Caco-2 (cell line): ENCODE measurements around the gene ZNF75A. TPM values are rescaled to one million over a fixed set of nuclear protein-coding genes. Genes with fewer than 3 reads are reported as not detected.
A peak's percentile ranks its signal among the peaks of the same experiment; 100 is the strongest.
"Not testable (repeated sequence)": the region's sequence is repeated elsewhere in the genome, so short reads cannot be mapped to it uniquely, and the experiment has no call there.

ENCODE experiments used
- BruUV-seq: library from RNA; stranded (reverse); fragments of 400-500 nt; replicated peaks from 2 replicates; lab custom pipeline; 2021; lab: Mats Ljungman, UMichigan
- CTCF ChIA-PET: fragments of 300-600 bp; sonication (Branson Sonifier 250); formaldehyde crosslinking; loops from one replicate; lab custom pipeline; 2022; ENCODE audit warnings: antibody characterized with exemption; lab: Charles Lee
- POLR2A ChIA-PET: fragments of 300-600 bp; sonication (Branson Sonifier 250); formaldehyde crosslinking; loops from one replicate; lab custom pipeline; 2022; ENCODE audit warnings: antibody characterized with exemption; lab: Charles Lee
- DNase-seq, 2 experiments: peaks; one replicate each; pipeline versions ENCODE4 v3.0.0 to v3.0.0-alpha.2; 2020 to 2022
- H3K27me3 ChIP-seq: replicated peaks from 2 replicates; pipeline ENCODE4 v1.6.0; 2011; ENCODE audit warnings: low read length; ENCODE audit not compliant: control insufficient read depth, insufficient read depth
- H3K36me3 ChIP-seq: 2 replicates; pipeline ENCODE4 v1.5.1; 2011; ENCODE audit warnings: low read length; ENCODE audit not compliant: control insufficient read depth, insufficient read depth
- H3K4me1 ChIP-seq: fragments of 250-450 bp; sonication (Bioruptor Pico); 2 replicates; pipeline ENCODE4 v1.5.1; 2020; ENCODE audit warnings: mild to moderate bottlenecking
- H3K4me3 ChIP-seq: 2 replicates; pipeline ENCODE4 v1.5.1; 2011; ENCODE audit warnings: low read depth, mild to moderate bottlenecking, control low read depth, low read length
- H3K9me3 ChIP-seq: fragments of 250-450 bp; sonication (Bioruptor Pico); 2 replicates; pipeline ENCODE4 v1.5.1; 2020; ENCODE audit warnings: mild to moderate bottlenecking, moderate library complexity
- H3K27ac Mint-ChIP-seq: one replicate; pipeline ENCODE4 v1.8.0; 2022; ENCODE audit warnings: mixed read lengths; ENCODE audit not compliant: unreplicated experiment
- H3K27me3 Mint-ChIP-seq: one replicate; pipeline ENCODE4 v1.8.0; 2022; ENCODE audit warnings: mixed read lengths; ENCODE audit not compliant: insufficient read depth, unreplicated experiment
- H3K36me3 Mint-ChIP-seq: one replicate; pipeline ENCODE4 v1.8.0; 2022; ENCODE audit warnings: mild to moderate bottlenecking, mixed read lengths; ENCODE audit not compliant: insufficient read depth, unreplicated experiment
- H3K4me1 Mint-ChIP-seq: one replicate; pipeline ENCODE4 v1.8.0; 2022; ENCODE audit warnings: low read depth, mixed read lengths; ENCODE audit not compliant: unreplicated experiment
- H3K4me3 Mint-ChIP-seq: one replicate; pipeline ENCODE4 v1.8.0; 2022; ENCODE audit warnings: mild to moderate bottlenecking, moderate library complexity, mixed read lengths; ENCODE audit not compliant: unreplicated experiment
- H3K9me3 Mint-ChIP-seq: one replicate; pipeline ENCODE4 v1.8.0; 2022; ENCODE audit warnings: mixed read lengths; ENCODE audit not compliant: unreplicated experiment
- CTCF ChIP-seq, 2 experiments: fragments of 200-600 bp in 1 of 2; IDR thresholded peaks; 1 replicate in 1 of 2; 2 replicates in 1 of 2; pipeline versions ENCODE4 v1.5.1 to v1.8.0; 2011 to 2022; ENCODE audit warnings: antibody characterized with exemption in 1 of 2, control low read depth in 1 of 2, inconsistent platforms in 1 of 2, low read depth in 1 of 2, low read length in 1 of 2, mild to moderate bottlenecking in 1 of 2, moderate library complexity in 1 of 2; ENCODE audit not compliant: insufficient read depth in 1 of 2, severe bottlenecking in 1 of 2, unreplicated experiment in 1 of 2
- intact Hi-C: fragments of 100-400 bp; cut with micrococcal nuclease; formaldehyde crosslinking; loops from one replicate; pipeline ENCODE4 v1.10.0; 2022; ENCODE audit not compliant: unreplicated experiment
- total RNA-seq: library from RNA; stranded (reverse); gene quantifications from 2 replicates; pipeline ENCODE4 v1.2.3, GENCODE V29; 2022

Gene ZNF75A
- total RNA-seq, 1 experiment from 2014 or later: 29.1 TPM

- H3K4me1 Mint-ChIP-seq, POLR2A ChIA-PET, H3K4me3 Mint-ChIP-seq, H3K4me3 ChIP-seq, H3K9me3 ChIP-seq, H3K36me3 ChIP-seq, H3K4me1 ChIP-seq, H3K36me3 Mint-ChIP-seq, DNase-seq, CTCF ChIA-PET, BruUV-seq, H3K9me3 Mint-ChIP-seq, H3K27me3 ChIP-seq, H3K27me3 Mint-ChIP-seq, H3K27ac Mint-ChIP-seq, intact Hi-C loops: not testable (repeated sequence)
Measured at GRCh38 chr16:3271281-3271680, 34.0 kb upstream of the ZNF75A start.

DNA sequence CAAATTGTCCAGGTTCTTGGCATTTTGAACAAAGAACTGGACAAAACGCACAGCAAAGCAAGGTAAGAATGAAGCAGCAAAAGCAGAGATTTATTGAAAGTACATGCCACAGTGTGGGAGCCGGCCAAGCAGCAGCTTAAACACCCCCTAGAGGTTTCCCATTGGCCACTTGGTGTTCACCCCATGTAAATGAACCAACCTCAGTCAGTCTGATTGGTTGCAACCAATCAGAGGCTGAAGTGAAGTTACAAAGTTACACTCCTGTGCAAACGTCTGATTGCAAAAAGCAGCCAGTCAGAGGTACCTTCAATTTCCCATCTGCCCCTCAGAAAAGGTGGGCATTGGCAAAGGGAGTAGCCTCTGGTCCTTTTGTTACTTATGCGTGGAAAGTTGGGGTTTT is 30.8 kb upstream of the ZNF75A start:
- Mint-ChIP-seq H3K36me3 (no peaks in the 10 kb centered on the region), H3K4me3 (no peak overlapping the region), H3K27me3 (no peaks in the 10 kb centered on the region), H3K4me1 (no peaks in the 10 kb centered on the region), H3K27ac (no peak overlapping the region), H3K9me3 (no peaks in the 10 kb centered on the region)
- ChIA-PET POLR2A (interaction anchor here (0.6 kb wide), 1 partner anchor 8 kb away, joined by 3 read pairs; no protein-coding TSS in a partner anchor), CTCF (no interaction called here)
- peak; percentile 51 to 59 for DNase-seq
- Histone ChIP-seq H3K36me3 (no peaks in the 10 kb centered on the region), H3K27me3 (no peaks in the 10 kb centered on the region), H3K9me3 (no peaks in the 10 kb centered on the region), H3K4me1 (0 out of 2 replicates have a peak, but pooled peaks cover 5% of the 10 kb centered on the region), H3K4me3 (no peak overlapping the region)
- BruUV-seq: no TSS peak
- intact Hi-C loops: no loop called here
- TF ChIP-seq CTCF (IDR thresholded peaks at IDR 0.05; ENCODE audit: insufficient read depth in 1 of 2, low read depth in 1 of 2, low read length in 1 of 2, severe bottlenecking in 1 of 2, unreplicated experiment in 1 of 2): no peak

DNA sequence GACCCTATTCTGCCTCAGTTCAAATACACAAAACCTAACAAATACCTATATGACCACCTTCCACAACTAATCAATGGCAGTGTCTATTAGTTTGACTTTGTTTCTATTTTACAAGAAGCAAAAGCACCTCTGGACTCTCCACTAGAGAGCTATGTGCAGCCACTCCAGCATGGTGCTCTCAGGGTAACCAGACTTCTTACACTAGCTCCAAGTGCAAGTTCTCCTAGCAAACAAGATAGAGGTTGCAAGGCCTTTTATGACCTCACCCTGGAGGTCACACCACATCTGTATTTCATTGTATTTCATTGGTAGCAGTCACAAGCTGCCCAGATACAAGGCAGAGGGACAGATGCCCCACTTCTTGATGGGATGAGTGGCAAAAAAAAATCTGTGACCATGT is 30.4 kb upstream of the ZNF75A start:
- Mint-ChIP-seq H3K27ac (no peak overlapping the region), H3K4me1 (no peaks in the 10 kb centered on the region), H3K9me3 (no peaks in the 10 kb centered on the region), H3K4me3 (no peak overlapping the region), H3K36me3 (no peaks in the 10 kb centered on the region), H3K27me3 (no peaks in the 10 kb centered on the region)
- 0 out of 2 replicates have a peak, but pooled peaks cover 5% of the 10 kb centered on the region for H3K4me1 ChIP-seq
- DNase-seq: no peak
- no peaks in the 10 kb centered on the region for H3K9me3 ChIP-seq
- H3K36me3 ChIP-seq: no peaks in the 10 kb centered on the region
- POLR2A ChIA-PET: no interaction called here
- no peak overlapping the region for H3K4me3 ChIP-seq
- no TSS peak for BruUV-seq
- no peaks in the 10 kb centered on the region for H3K27me3 ChIP-seq
- intact Hi-C loops: no loop called here
- CTCF ChIA-PET: no interaction called here
- TF ChIP-seq CTCF (IDR thresholded peaks at IDR 0.05; ENCODE audit: insufficient read depth in 1 of 2, low read depth in 1 of 2, low read length in 1 of 2, severe bottlenecking in 1 of 2, unreplicated experiment in 1 of 2): no peak

DNA sequence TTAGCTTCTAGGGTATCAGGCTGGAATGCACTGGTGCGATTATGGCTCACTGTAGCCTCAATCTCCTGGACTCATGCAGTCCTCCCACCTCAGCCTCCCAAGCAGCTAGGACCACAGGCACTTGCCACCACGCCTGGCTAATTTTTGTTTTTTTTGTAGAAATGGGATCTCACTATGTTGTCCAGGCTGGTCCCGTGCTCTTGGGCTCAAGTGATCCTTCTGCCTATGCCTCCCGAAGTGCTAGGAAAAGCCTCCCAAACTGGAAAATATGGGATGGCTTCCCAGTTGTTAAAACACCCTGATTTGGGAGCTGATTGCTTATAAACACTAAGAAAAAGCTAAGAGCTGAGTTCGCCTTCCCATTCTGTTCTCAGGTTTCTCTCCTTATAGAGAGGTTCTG is 28.6 kb upstream of the ZNF75A start:
- no peak overlapping the region for H3K4me3 Mint-ChIP-seq
- ChIA-PET POLR2A (no interaction called here), CTCF (interaction anchor here (0.7 to 1.0 kb wide), 2 partner anchors 9 to 1428 kb away, joined by 4 to 8 read pairs; no protein-coding TSS in a partner anchor)
- H3K27ac Mint-ChIP-seq: no peak overlapping the region
- Histone ChIP-seq H3K27me3 (no peaks in the 10 kb centered on the region), H3K9me3 (no peaks in the 10 kb centered on the region), H3K36me3 (no peaks in the 10 kb centered on the region), H3K4me3 (no peak overlapping the region), H3K4me1 (peaks cover 12% of the 10 kb centered on the region)
- DNase-seq: no peak
- BruUV-seq: no TSS peak
- intact Hi-C loops: no loop called here
- H3K36me3 Mint-ChIP-seq: no peaks in the 10 kb centered on the region
- TF ChIP-seq CTCF (IDR thresholded peaks at IDR 0.05; ENCODE audit: insufficient read depth in 1 of 2, low read depth in 1 of 2, low read length in 1 of 2, severe bottlenecking in 1 of 2, unreplicated experiment in 1 of 2): no peak
- no peaks in the 10 kb centered on the region for H3K27me3 Mint-ChIP-seq
- no peaks in the 10 kb centered on the region for H3K9me3 Mint-ChIP-seq
- no peaks in the 10 kb centered on the region for H3K4me1 Mint-ChIP-seq
